ENCODE measurements around the gene TMUB1.

TMUB1 gene

GRCh38 chr7:151115121-151115835 lies 32.0 kb upstream of the TMUB1 start:
- H3K36me3 Mint-ChIP-seq (ENCODE audit: low read depth): peaks cover 2% of the 10 kb centered on the region
- H3K4me3 Mint-ChIP-seq: no peak overlapping the region
- H3K27me3 Mint-ChIP-seq: peaks cover 9% of the 10 kb centered on the region
- no peaks in the 10 kb centered on the region for H3K9me3 Mint-ChIP-seq
- H3K27ac Mint-ChIP-seq: no peak overlapping the region
- ATAC-seq (peak; percentile 29), DNase-seq (peak; percentile 43)
- H3K4me1 Mint-ChIP-seq: peaks cover 4% of the 10 kb centered on the region

GRCh38 chr7:151114151-151115090 lies 31.1 kb upstream of the TMUB1 start:
- H3K9me3 Mint-ChIP-seq: no peaks in the 10 kb centered on the region

GRCh38 chr7:151113344-151114150 lies 30.3 kb upstream of the TMUB1 start:
- H3K4me1 Mint-ChIP-seq: peaks cover 4% of the 10 kb centered on the region
- H3K4me3 Mint-ChIP-seq: peak overlapping the region; percentile 32
- H3K36me3 Mint-ChIP-seq (ENCODE audit: low read depth): no peaks in the 10 kb centered on the region
- H3K27ac Mint-ChIP-seq: no peak overlapping the region
- DNase-seq: no peak
- H3K9me3 Mint-ChIP-seq: no peaks in the 10 kb centered on the region
- peaks cover 9% of the 10 kb centered on the region for H3K27me3 Mint-ChIP-seq
- no peak for ATAC-seq

More at GRCh38 chr7:151114151-151115090, 31.1 kb upstream of the TMUB1 start:
- DNase-seq: no peak
- Mint-ChIP-seq H3K4me1 (peaks cover 4% of the 10 kb centered on the region), H3K27me3 (peaks cover 9% of the 10 kb centered on the region), H3K27ac (no peak overlapping the region), H3K4me3 (peak overlapping the region; percentile 32), H3K36me3 (ENCODE audit: low read depth) (peaks cover 2% of the 10 kb centered on the region)
- ATAC-seq: no peak

- DNase-seq (peak; percentile 80), ATAC-seq (peak; percentile 80)
- Mint-ChIP-seq H3K4me1 (peaks cover 4% of the 10 kb centered on the region), H3K27me3 (peaks cover 9% of the 10 kb centered on the region), H3K36me3 (ENCODE audit: low read depth) (no peaks in the 10 kb centered on the region), H3K9me3 (no peaks in the 10 kb centered on the region), H3K27ac (no peak overlapping the region), H3K4me3 (no peak overlapping the region)
Observed at GRCh38 chr7:151110941-151111645, 27.8 kb upstream of the TMUB1 start.

- H3K4me3 Mint-ChIP-seq: no peak overlapping the region
- H3K4me1 Mint-ChIP-seq: peaks cover 4% of the 10 kb centered on the region
- no peaks in the 10 kb centered on the region for H3K9me3 Mint-ChIP-seq
- H3K27me3 Mint-ChIP-seq: peaks cover 5% of the 10 kb centered on the region
- ATAC-seq: no peak
- no peaks in the 10 kb centered on the region for H3K36me3 Mint-ChIP-seq (ENCODE audit: low read depth)
- no peak for DNase-seq
- H3K27ac Mint-ChIP-seq: no peak overlapping the region
Observed at GRCh38 chr7:151110236-151110940, 27.1 kb upstream of the TMUB1 start.

GRCh38 chr7:151109094-151110048 lies 26.1 kb upstream of the TMUB1 start:
- Mint-ChIP-seq H3K9me3 (no peaks in the 10 kb centered on the region), H3K36me3 (ENCODE audit: low read depth) (no peaks in the 10 kb centered on the region), H3K27ac (no peak overlapping the region), H3K4me1 (peaks cover 4% of the 10 kb centered on the region), H3K27me3 (peaks cover 5% of the 10 kb centered on the region), H3K4me3 (no peak overlapping the region)
- ATAC-seq: no peak
- no peak for DNase-seq

GRCh38 chr7:151107882-151108281 lies 24.6 kb upstream of the TMUB1 start:
- ATAC-seq (no peak), DNase-seq (no peak)
- Mint-ChIP-seq H3K4me1 (no peaks in the 10 kb centered on the region), H3K4me3 (no peak overlapping the region), H3K9me3 (no peaks in the 10 kb centered on the region), H3K27me3 (peaks cover 3% of the 10 kb centered on the region), H3K36me3 (ENCODE audit: low read depth) (no peaks in the 10 kb centered on the region), H3K27ac (no peak overlapping the region)

GRCh38 chr7:151104411-151105235 lies 21.3 kb upstream of the TMUB1 start:
- no peak for ATAC-seq
- H3K27me3 Mint-ChIP-seq: no peaks in the 10 kb centered on the region
- H3K4me1 Mint-ChIP-seq: no peaks in the 10 kb centered on the region
- no peak for DNase-seq
- H3K9me3 Mint-ChIP-seq: no peaks in the 10 kb centered on the region
- H3K36me3 Mint-ChIP-seq (ENCODE audit: low read depth): no peaks in the 10 kb centered on the region
- no peak overlapping the region for H3K4me3 Mint-ChIP-seq
- H3K27ac Mint-ChIP-seq: no peak overlapping the region

GRCh38 chr7:151103973-151104372 lies 20.7 kb upstream of the TMUB1 start:
- Mint-ChIP-seq H3K4me3 (no peak overlapping the region), H3K27me3 (no peaks in the 10 kb centered on the region), H3K36me3 (ENCODE audit: low read depth) (no peaks in the 10 kb centered on the region), H3K4me1 (no peaks in the 10 kb centered on the region), H3K27ac (no peak overlapping the region), H3K9me3 (no peaks in the 10 kb centered on the region)
- no peak for ATAC-seq
- no peak for DNase-seq

- no peak overlapping the region for H3K4me3 Mint-ChIP-seq
- H3K27ac Mint-ChIP-seq: no peak overlapping the region
- ATAC-seq (no peak), DNase-seq (no peak)
- H3K27me3 Mint-ChIP-seq: no peaks in the 10 kb centered on the region
- no peaks in the 10 kb centered on the region for H3K4me1 Mint-ChIP-seq
- H3K9me3 Mint-ChIP-seq: no peaks in the 10 kb centered on the region
- no peaks in the 10 kb centered on the region for H3K36me3 Mint-ChIP-seq (ENCODE audit: low read depth)
Observed at GRCh38 chr7:151102991-151103390, 19.7 kb upstream of the TMUB1 start.

- Mint-ChIP-seq H3K27ac (no peak overlapping the region), H3K4me3 (no peak overlapping the region), H3K4me1 (no peaks in the 10 kb centered on the region), H3K27me3 (no peaks in the 10 kb centered on the region), H3K9me3 (no peaks in the 10 kb centered on the region), H3K36me3 (ENCODE audit: low read depth) (no peaks in the 10 kb centered on the region)
- DNase-seq (no peak), ATAC-seq (no peak)
Observed at GRCh38 chr7:151101621-151102396, 18.5 kb upstream of the TMUB1 start.
